DMS79 treated with DMSO at 0.1 percent for 48 hours (cell line): ENCODE data around the gene LSP1.

Source experiments
- DNase-seq: peaks from one replicate; lab custom pipeline; 2025; lab: John Stamatoyannopoulos, UW

Gene LSP1

GRCh38 chr11:1848640-1849430 lies 4.0 kb upstream of the LSP1 start:
- DNase-seq: no peak

GRCh38 chr11:1851468-1852180 lies 1.3 kb upstream of the LSP1 start:
- DNase-seq: no peak

- DNase-seq: no peak
Measured at GRCh38 chr11:1852271-1852876, 510 bp upstream of the LSP1 start.

GRCh38 chr11:1853376-1854131 lies 670 bp downstream of the LSP1 start:
- DNase-seq: no peak

GRCh38 chr11:1854132-1854948 lies 1.5 kb downstream of the LSP1 start:
- DNase-seq: no peak

GRCh38 chr11:1854949-1855885 lies 2.3 kb downstream of the LSP1 start:
- DNase-seq: no peak

- DNase-seq: no peak
Measured at GRCh38 chr11:1855886-1856265, 3.0 kb downstream of the LSP1 start.

- DNase-seq: no peak
Measured at GRCh38 chr11:1856306-1857005, 3.6 kb downstream of the LSP1 start.

GRCh38 chr11:1857064-1857463 lies 4.2 kb downstream of the LSP1 start:
- DNase-seq: no peak

- no peak for DNase-seq
Measured at GRCh38 chr11:1858154-1858553, 5.3 kb downstream of the LSP1 start.

- no peak for DNase-seq
Measured at GRCh38 chr11:1858576-1858975, 5.7 kb downstream of the LSP1 start.

- no peak for DNase-seq
Measured at GRCh38 chr11:1859004-1859403, 6.1 kb downstream of the LSP1 start.

- no peak for DNase-seq
Measured at GRCh38 chr11:1860108-1860507, 7.2 kb downstream of the LSP1 start.

GRCh38 chr11:1861435-1862411 lies 8.8 kb downstream of the LSP1 start:
- DNase-seq: no peak

GRCh38 chr11:1862588-1863351 lies 9.9 kb downstream of the LSP1 start:
- no peak for DNase-seq

- no peak for DNase-seq
Measured at GRCh38 chr11:1863352-1864216, 10.7 kb downstream of the LSP1 start.

- DNase-seq: no peak
Measured at GRCh38 chr11:1864231-1864630, 11.3 kb downstream of the LSP1 start.
